Measurements from ENCODE around the gene ABCB9.

- TF ChIP-seq CTCF (IDR thresholded peaks at IDR 0.05 in 2 of 3, conservative IDR thresholded peaks at IDR 0.05 in 1 of 3; ENCODE audit: borderline replicate concordance in 1 of 3, insufficient read depth in 1 of 3, low read depth in 2 of 3, low read length in 2 of 3), result no peak
- no peak for TF ChIP-seq ATF3 (IDR thresholded peaks at IDR 0.05)
Observed at GRCh38 chr12:122880155-122880667, 86.1 kb downstream of the ABCB9 start.

Measured in HCT116 (cell line).